Activated B cell treated with CpG ODN at 0.5 μM for 24 hours (primary cell): ENCODE results near the gene GLS. TPM values are rescaled to one million over a fixed set of nuclear protein-coding genes. Genes with fewer than 3 reads are reported as not detected.

Experiments
- ATAC-seq: fragments of 200-7000 bp; cut with Tn5 transposase; one replicate; pipeline ENCODE4 v1.10.0; 2021; ENCODE audit warnings: low read depth, mild to moderate bottlenecking, moderate library complexity
- CTCF ChIA-PET: fragments of 350-600 bp; sonication (Branson Sonifier 250); formaldehyde crosslinking; loops from one replicate; lab custom pipeline; 2021; ENCODE audit warnings: antibody characterized with exemption; lab: Charles Lee
- POLR2A ChIA-PET: fragments of 350-600 bp; sonication (Branson Sonifier 250); formaldehyde crosslinking; loops from one replicate; lab custom pipeline; 2021; ENCODE audit warnings: antibody characterized with exemption; lab: Charles Lee
- DNase-seq: peaks from one replicate; pipeline ENCODE4 v3.0.0; 2022
- H3K27ac Mint-ChIP-seq: one replicate; pipeline ENCODE4 v1.8.0; 2020; ENCODE audit warnings: mixed read lengths
- H3K27me3 Mint-ChIP-seq: one replicate; pipeline ENCODE4 v1.8.0; 2021; ENCODE audit warnings: mixed read lengths
- H3K36me3 Mint-ChIP-seq: one replicate; pipeline ENCODE4 v1.8.0; 2021; ENCODE audit warnings: low read depth, mixed read lengths
- H3K4me1 Mint-ChIP-seq: one replicate; pipeline ENCODE4 v1.8.0; 2021; ENCODE audit warnings: mixed read lengths
- H3K4me3 Mint-ChIP-seq: one replicate; pipeline ENCODE4 v1.8.0; 2020; ENCODE audit warnings: mild to moderate bottlenecking, mixed read lengths
- H3K9me3 Mint-ChIP-seq: one replicate; pipeline ENCODE4 v1.8.0; 2020; ENCODE audit warnings: mixed read lengths
- CTCF ChIP-seq: fragments of 200-600 bp; IDR thresholded peaks from one replicate; pipeline ENCODE4 v1.8.0; 2022; ENCODE audit warnings: antibody characterized with exemption, mild to moderate bottlenecking
- intact Hi-C: fragments of 100-400 bp; cut with micrococcal nuclease; formaldehyde crosslinking; loops from one replicate; pipeline ENCODE4 v1.15.1; 2024
- total RNA-seq: library from RNA; stranded (reverse); gene quantifications from 2 replicates; pipeline ENCODE4 v1.2.3, GENCODE V29; 2022

GLS gene
- total RNA-seq, 1 donor from 2014 or later, result 255 TPM

GRCh38 chr2:191008286-191008685 is 127.7 kb downstream of the GLS start:
- H3K4me3 Mint-ChIP-seq, result no peak overlapping the region
- peaks cover 2% of the 10 kb centered on the region for H3K9me3 Mint-ChIP-seq
- peaks cover 68% of the 10 kb centered on the region for H3K36me3 Mint-ChIP-seq
- ATAC-seq (no peak), DNase-seq (no peak)
- TF ChIP-seq CTCF, result no peak
- peaks cover 28% of the 10 kb centered on the region for H3K4me1 Mint-ChIP-seq
- no peaks in the 10 kb centered on the region for H3K27me3 Mint-ChIP-seq
- CTCF ChIA-PET, result interaction anchor here (0.5 kb wide), 1 partner anchor 207 kb away, joined by 3 read pairs; no protein-coding TSS in a partner anchor
- POLR2A ChIA-PET, result interaction anchor here (1.8 kb wide), 1 partner anchor 11 kb away, joined by 9 read pairs; no protein-coding TSS in a partner anchor
- peak overlapping the region; percentile 41 for H3K27ac Mint-ChIP-seq
- intact Hi-C loops, result no loop called here

- ChIA-PET POLR2A (interaction anchor here (3.5 kb wide), 1 partner anchor 11 kb away, joined by 28 read pairs; no protein-coding TSS in a partner anchor), CTCF (no interaction called here)
- peak overlapping the region; percentile 7 for H3K27ac Mint-ChIP-seq
- TF ChIP-seq CTCF, result no peak
- H3K27me3 Mint-ChIP-seq, result no peaks in the 10 kb centered on the region
- H3K4me3 Mint-ChIP-seq, result no peak overlapping the region
- ATAC-seq (no peak), DNase-seq (no peak)
- no peaks in the 10 kb centered on the region for H3K9me3 Mint-ChIP-seq
- H3K4me1 Mint-ChIP-seq, result peaks cover 28% of the 10 kb centered on the region
- H3K36me3 Mint-ChIP-seq, result peaks cover 53% of the 10 kb centered on the region
- intact Hi-C loops, result loop anchor here (5.0 to 10.0 kb wide), 4 partner anchors 357 to 825 kb away; partner anchors contain the start of gene INPP1
Measured at GRCh38 chr2:191009541-191010374, 129.1 kb downstream of the GLS start.

- no peaks in the 10 kb centered on the region for H3K9me3 Mint-ChIP-seq
- no peak for DNase-seq
- H3K4me3 Mint-ChIP-seq, result no peak overlapping the region
- H3K4me1 Mint-ChIP-seq, result peaks cover 28% of the 10 kb centered on the region
- POLR2A ChIA-PET, result interaction anchor here (3.5 kb wide), 1 partner anchor 9 kb away, joined by 28 read pairs; no protein-coding TSS in a partner anchor
- H3K36me3 Mint-ChIP-seq, result peaks cover 39% of the 10 kb centered on the region
- H3K27me3 Mint-ChIP-seq, result no peaks in the 10 kb centered on the region
- H3K27ac Mint-ChIP-seq, result no peak overlapping the region
- no peak for TF ChIP-seq CTCF
- intact Hi-C loops, result loop anchor here (1.0 to 10.0 kb wide), 5 partner anchors 15 to 826 kb away; partner anchors contain the start of gene INPP1
- ATAC-seq, result no peak
- CTCF ChIA-PET, result interaction anchor here (0.9 kb wide), 1 partner anchor 161 kb away, joined by 3 read pairs; no protein-coding TSS in a partner anchor
Measured at GRCh38 chr2:191010887-191011885, 130.6 kb downstream of the GLS start.

GRCh38 chr2:191012346-191012745 is 131.7 kb downstream of the GLS start:
- TF ChIP-seq CTCF, result no peak
- intact Hi-C loops, result loop anchor here (1.0 to 10.0 kb wide), 5 partner anchors 8 to 828 kb away; partner anchors contain the start of gene INPP1
- ATAC-seq, result no peak
- CTCF ChIA-PET, result interaction anchor here (0.9 to 1.0 kb wide), 2 partner anchors 16 to 162 kb away, joined by 3 to 4 read pairs; no protein-coding TSS in a partner anchor
- Mint-ChIP-seq H3K4me1 (peaks cover 33% of the 10 kb centered on the region), H3K4me3 (no peak overlapping the region), H3K36me3 (peaks cover 28% of the 10 kb centered on the region), H3K9me3 (no peaks in the 10 kb centered on the region), H3K27ac (no peak overlapping the region), H3K27me3 (no peaks in the 10 kb centered on the region)
- POLR2A ChIA-PET, result interaction anchor here (0.9 to 3.5 kb wide), 2 partner anchors 8 to 132 kb away, joined by 4 to 28 read pairs; partner anchors contain the start of gene GLS
- DNase-seq, result no peak
